ENCODE data around the gene CYP2C19.
"Not testable (repeated sequence)": the region's sequence is repeated elsewhere in the genome, so short reads cannot be mapped to it uniquely, and the experiment has no call there.

The CYP2C19 gene

GRCh38 chr10:94762393-94762792 lies at the start of gene CYP2C19:
Gene CYP2C19 (plus strand): TSS chr10:94762681. CDS start chr10:94762706, 25 bp downstream.
- no peak for DNase-seq (ENCODE audit: low read depth)

- DNase-seq (ENCODE audit: low read depth): no peak
Observed at GRCh38 chr10:94725871-94726270, 36.6 kb upstream of the CYP2C19 start.

- no peak for DNase-seq (ENCODE audit: low read depth)
Observed at GRCh38 chr10:94735197-94735596, 27.3 kb upstream of the CYP2C19 start.

- DNase-seq (ENCODE audit: low read depth): no peak
Observed at GRCh38 chr10:94738588-94738987, 23.9 kb upstream of the CYP2C19 start.

- DNase-seq (ENCODE audit: low read depth): no peak
Observed at GRCh38 chr10:94747137-94747536, 15.3 kb upstream of the CYP2C19 start.

GRCh38 chr10:94747838-94748237 lies 14.6 kb upstream of the CYP2C19 start:
- DNase-seq (ENCODE audit: low read depth): no peak

GRCh38 chr10:94757916-94758315 lies 4.6 kb upstream of the CYP2C19 start:
- DNase-seq (ENCODE audit: low read depth): no peak

- DNase-seq (ENCODE audit: low read depth): no peak
Observed at GRCh38 chr10:94760586-94761178, 1.8 kb upstream of the CYP2C19 start.

GRCh38 chr10:94775425-94775824 lies 12.9 kb downstream of the CYP2C19 start:
- not testable (repeated sequence) for DNase-seq (ENCODE audit: low read depth)

- DNase-seq (ENCODE audit: low read depth): no peak
Observed at GRCh38 chr10:94777886-94778458, 15.5 kb downstream of the CYP2C19 start.

GRCh38 chr10:94780844-94781243 lies 18.4 kb downstream of the CYP2C19 start:
- DNase-seq (ENCODE audit: low read depth): no peak

- no peak for DNase-seq (ENCODE audit: low read depth)
Observed at GRCh38 chr10:94784256-94784655, 21.8 kb downstream of the CYP2C19 start.

GRCh38 chr10:94785211-94785610 lies 22.7 kb downstream of the CYP2C19 start:
- no peak for DNase-seq (ENCODE audit: low read depth)

GRCh38 chr10:94800551-94800950 lies 38.1 kb downstream of the CYP2C19 start:
- DNase-seq (ENCODE audit: low read depth): not testable (repeated sequence)

GRCh38 chr10:94803307-94803706 lies 40.8 kb downstream of the CYP2C19 start:
- no peak for DNase-seq (ENCODE audit: low read depth)

- DNase-seq (ENCODE audit: low read depth): not testable (repeated sequence)
Observed at GRCh38 chr10:94830025-94830424, 67.5 kb downstream of the CYP2C19 start.

GRCh38 chr10:94846204-94846603 lies 83.7 kb downstream of the CYP2C19 start:
- DNase-seq (ENCODE audit: low read depth): no peak

- DNase-seq (ENCODE audit: low read depth): no peak
Observed at GRCh38 chr10:94850766-94851165, 88.3 kb downstream of the CYP2C19 start.

- DNase-seq (ENCODE audit: low read depth): no peak
Observed at GRCh38 chr10:94851263-94851662, 88.8 kb downstream of the CYP2C19 start.

- no peak for DNase-seq (ENCODE audit: low read depth)
Observed at GRCh38 chr10:94852438-94852837, 90.0 kb downstream of the CYP2C19 start.

- DNase-seq (ENCODE audit: low read depth): no peak
Observed at GRCh38 chr10:94853065-94853464, 90.6 kb downstream of the CYP2C19 start.

- no peak for DNase-seq (ENCODE audit: low read depth)
Observed at GRCh38 chr10:94858005-94858404, 95.5 kb downstream of the CYP2C19 start.

GRCh38 chr10:94859086-94859485 lies 96.6 kb downstream of the CYP2C19 start:
- no peak for DNase-seq (ENCODE audit: low read depth)

GRCh38 chr10:94878649-94879048 lies 116.2 kb downstream of the CYP2C19 start:
- DNase-seq (ENCODE audit: low read depth): no peak

Data from activated T-cell treated with anti-CD3 and anti-CD28 coated beads for 24 hours (primary cell).